Trophoblast cell (in vitro differentiated cells and primary cell): ENCODE results near the gene LRIT2.
A peak's percentile ranks its signal among the peaks of the same experiment; 100 is the strongest.

ENCODE experiments used
- DNase-seq, 2 donors: peaks; one replicate each; pipeline ENCODE4 v3.0.0-alpha.2; 2016
- H2AFZ ChIP-seq: 2 replicates; pipeline ENCODE4 v1.6.1; 2013; ENCODE audit warnings: low read length, moderate library complexity, mild to moderate bottlenecking; ENCODE audit not compliant: insufficient read depth, poor library complexity
- H2AK5ac ChIP-seq: 2 replicates; pipeline ENCODE4 v1.6.1; 2013; ENCODE audit warnings: mild to moderate bottlenecking, low read length
- H2BK120ac ChIP-seq: 2 replicates; pipeline ENCODE4 v1.6.1; 2013; ENCODE audit warnings: low read length, mild to moderate bottlenecking, moderate library complexity; ENCODE audit not compliant: insufficient read depth, poor library complexity
- H2BK12ac ChIP-seq: 2 replicates; pipeline ENCODE4 v1.6.1; 2013; ENCODE audit warnings: mild to moderate bottlenecking, low read length, moderate library complexity
- H2BK5ac ChIP-seq: 2 replicates; pipeline ENCODE4 v1.6.1; 2013; ENCODE audit warnings: low read length, low read depth, moderate library complexity, mild to moderate bottlenecking; ENCODE audit not compliant: poor library complexity
- H3K14ac ChIP-seq: 2 replicates; pipeline ENCODE4 v1.6.1; 2013; ENCODE audit warnings: mild to moderate bottlenecking, low read length
- H3K18ac ChIP-seq: 2 replicates; pipeline ENCODE4 v1.6.1; 2013; ENCODE audit warnings: mild to moderate bottlenecking, low read length
- H3K23ac ChIP-seq: 2 replicates; pipeline ENCODE4 v1.6.1; 2013; ENCODE audit warnings: low read length
- H3K27ac ChIP-seq: 2 replicates; pipeline ENCODE4 v1.5.1; 2013; ENCODE audit warnings: low read depth, mild to moderate bottlenecking, inconsistent platforms, low read length, moderate library complexity
- H3K27me3 ChIP-seq: 2 replicates; pipeline ENCODE4 v1.6.1; 2013; ENCODE audit warnings: inconsistent platforms, mild to moderate bottlenecking, low read length, moderate library complexity; ENCODE audit not compliant: insufficient read depth
- H3K36me3 ChIP-seq, 2 experiments: 1 replicate in 1 of 2; 2 replicates in 1 of 2; pipeline ENCODE4 v1.6.1; 2013; ENCODE audit warnings: low read length in 2 of 2, mild to moderate bottlenecking in 2 of 2, moderate library complexity in 1 of 2; ENCODE audit not compliant: insufficient read depth in 2 of 2, control insufficient read depth in 1 of 2
- H3K4ac ChIP-seq: 2 replicates; pipeline ENCODE4 v1.6.1; 2013; ENCODE audit warnings: low read depth, mild to moderate bottlenecking, low read length, moderate library complexity
- H3K4me1 ChIP-seq, 2 experiments: 1 replicate in 1 of 2; 2 replicates in 1 of 2; pipeline ENCODE4 v1.6.1; 2013; ENCODE audit warnings: low read length in 2 of 2, mild to moderate bottlenecking in 2 of 2, moderate library complexity in 1 of 2; ENCODE audit not compliant: insufficient read depth in 2 of 2, control insufficient read depth in 1 of 2
- H3K4me2 ChIP-seq: 2 replicates; pipeline ENCODE4 v1.6.1; 2013; ENCODE audit warnings: inconsistent platforms, mild to moderate bottlenecking, low read length, moderate library complexity
- H3K4me3 ChIP-seq: 2 replicates; pipeline ENCODE4 v1.5.1; 2013; ENCODE audit warnings: mild to moderate bottlenecking, low read depth, low read length, inconsistent platforms
- H3K79me1 ChIP-seq: one replicate; pipeline ENCODE4 v1.6.1; 2013; ENCODE audit warnings: low read length
- H3K79me2 ChIP-seq: 2 replicates; pipeline ENCODE4 v1.6.1; 2013; ENCODE audit warnings: low read length, mild to moderate bottlenecking; ENCODE audit not compliant: control insufficient read depth, insufficient read depth, poor library complexity
- H3K9ac ChIP-seq: 2 replicates; pipeline ENCODE4 v1.6.1; 2013; ENCODE audit warnings: mild to moderate bottlenecking, low read length
- H3K9me3 ChIP-seq: 2 replicates; pipeline ENCODE4 v1.6.1; 2013; ENCODE audit warnings: low read depth, mild to moderate bottlenecking, control low read depth, inconsistent platforms, low read length; ENCODE audit not compliant: insufficient read depth
- H4K12ac ChIP-seq: 2 replicates; pipeline ENCODE4 v1.6.1; 2013; ENCODE audit warnings: low read depth, mild to moderate bottlenecking, low read length, moderate library complexity
- H4K8ac ChIP-seq: 2 replicates; pipeline ENCODE4 v1.6.1; 2013; ENCODE audit warnings: low read depth, mild to moderate bottlenecking, low read length, moderate library complexity
- H4K91ac ChIP-seq: one replicate; pipeline ENCODE4 v1.6.1; 2013; ENCODE audit warnings: low read depth, mild to moderate bottlenecking, low read length, moderate library complexity
- WGBS: extraction: QIAGEN DNeasy Blood & Tissue Kit; methylation state at CpG from one replicate; pipeline ENCODE4 v1.1.7; 2013; ENCODE audit warnings: missing lambda C conversion rate; ENCODE audit not compliant: insufficient read length, insufficient coverage; ENCODE audit errors: extremely low coverage; 5-methylcytosine and 5-hydroxymethylcytosine counted together

LRIT2 gene

GRCh38 chr10:84262190-84262956 is 37.0 kb upstream of the LRIT2 start:
- Histone ChIP-seq H3K27ac (no peak overlapping the region), H3K79me2 (no peaks in the 10 kb centered on the region), H3K23ac (no peak overlapping the region), H3K4ac (no peak overlapping the region), H4K8ac (no peak overlapping the region), H3K4me3 (no peak overlapping the region), H2AFZ (no peak overlapping the region), H2AK5ac (no peak overlapping the region), H2BK12ac (no peak overlapping the region), H3K36me3 (no peaks in the 10 kb centered on the region), H3K79me1 (no peaks in the 10 kb centered on the region), H3K27me3 (no peaks in the 10 kb centered on the region), H3K4me1 (peaks cover 0 to 6% of the 10 kb centered on the region in 2 experiments), H2BK5ac (no peak overlapping the region), H3K18ac (no peak overlapping the region), H4K12ac (no peak overlapping the region), H2BK120ac (no peak overlapping the region), H3K4me2 (no peak overlapping the region), H3K9ac (no peak overlapping the region), H3K9me3 (no peaks in the 10 kb centered on the region), H4K91ac (no peak overlapping the region), H3K14ac (no peak overlapping the region)
- no CpG with 5 or more reads among the region's 13 CpGs for WGBS
- no peak for DNase-seq

- Histone ChIP-seq H2AFZ (no peak overlapping the region), H3K4me1 (peaks cover 0 to 6% of the 10 kb centered on the region in 2 experiments), H3K9ac (no peak overlapping the region), H3K4ac (no peak overlapping the region), H2BK5ac (no peak overlapping the region), H3K27ac (no peak overlapping the region), H3K79me2 (no peaks in the 10 kb centered on the region), H4K12ac (no peak overlapping the region), H3K18ac (no peak overlapping the region), H3K4me2 (no peak overlapping the region), H2BK120ac (no peak overlapping the region), H3K23ac (no peak overlapping the region), H3K79me1 (no peaks in the 10 kb centered on the region), H2AK5ac (no peak overlapping the region), H3K14ac (no peak overlapping the region), H2BK12ac (no peak overlapping the region), H4K8ac (no peak overlapping the region), H3K9me3 (peaks cover 1% of the 10 kb centered on the region), H3K27me3 (no peaks in the 10 kb centered on the region), H3K4me3 (no peak overlapping the region), H4K91ac (no peak overlapping the region), H3K36me3 (no peaks in the 10 kb centered on the region)
- WGBS: no CpG with 5 or more reads among the region's 7 CpGs
- DNase-seq: no peak
Observed at GRCh38 chr10:84261236-84261915, 36.0 kb upstream of the LRIT2 start.

- Histone ChIP-seq H3K4me2 (no peak overlapping the region), H3K79me1 (no peaks in the 10 kb centered on the region), H2BK120ac (no peak overlapping the region), H3K14ac (no peak overlapping the region), H3K9ac (no peak overlapping the region), H3K4me1 (peaks cover 0 to 6% of the 10 kb centered on the region in 2 experiments), H3K18ac (no peak overlapping the region), H3K79me2 (no peaks in the 10 kb centered on the region), H3K27ac (no peak overlapping the region), H4K91ac (no peak overlapping the region), H3K9me3 (peaks cover 1% of the 10 kb centered on the region), H4K12ac (no peak overlapping the region), H3K36me3 (no peaks in the 10 kb centered on the region), H2BK12ac (no peak overlapping the region), H4K8ac (no peak overlapping the region), H3K4me3 (no peak overlapping the region), H2BK5ac (no peak overlapping the region), H3K27me3 (no peaks in the 10 kb centered on the region), H3K23ac (no peak overlapping the region), H2AFZ (no peak overlapping the region), H3K4ac (no peak overlapping the region), H2AK5ac (no peak overlapping the region)
- no CpG with 5 or more reads among the region's 7 CpGs for WGBS
- DNase-seq: no peak
Observed at GRCh38 chr10:84258034-84258695, 32.8 kb upstream of the LRIT2 start.

- H4K8ac ChIP-seq: no peak overlapping the region
- H3K36me3 ChIP-seq: no peaks in the 10 kb centered on the region
- H3K79me1 ChIP-seq: no peaks in the 10 kb centered on the region
- no peak overlapping the region for H2BK5ac ChIP-seq
- H3K27ac ChIP-seq: no peak overlapping the region
- H3K18ac ChIP-seq: no peak overlapping the region
- H3K14ac ChIP-seq: no peak overlapping the region
- no CpG with 5 or more reads among the region's 15 CpGs for WGBS
- H3K9ac ChIP-seq: no peak overlapping the region
- no peak overlapping the region for H2BK120ac ChIP-seq
- peaks cover 1% of the 10 kb centered on the region for H3K9me3 ChIP-seq
- no peaks in the 10 kb centered on the region for H3K27me3 ChIP-seq
- H3K4me3 ChIP-seq: peak overlapping the region; percentile 51
- peaks cover 0 to 6% of the 10 kb centered on the region in 2 experiments for H3K4me1 ChIP-seq
- H3K23ac ChIP-seq: no peak overlapping the region
- H3K79me2 ChIP-seq: no peaks in the 10 kb centered on the region
- no peak overlapping the region for H4K91ac ChIP-seq
- DNase-seq: no peak
- H3K4ac ChIP-seq: no peak overlapping the region
- no peak overlapping the region for H2AK5ac ChIP-seq
- no peak overlapping the region for H3K4me2 ChIP-seq
- no peak overlapping the region for H2AFZ ChIP-seq
- H4K12ac ChIP-seq: no peak overlapping the region
- H2BK12ac ChIP-seq: no peak overlapping the region
Observed at GRCh38 chr10:84257343-84258020, 32.1 kb upstream of the LRIT2 start.
